Measurements from ENCODE around the gene FBXO7.

Gene FBXO7

GRCh38 chr22:32511274-32511673, 36.7 kb downstream of the FBXO7 start:
- H3K9ac ChIP-seq (ENCODE audit: low read length in 5 of 5): no peak overlapping the region
- peaks cover 0 to 9% (median 0%) of the 10 kb centered on the region in 5 donors for H3K36me3 ChIP-seq (ENCODE audit: control insufficient read depth in 5 of 5, insufficient read depth in 5 of 5, low read length in 5 of 5)
- no peaks in the 10 kb centered on the region for H3K9me3 ChIP-seq (ENCODE audit: control insufficient read depth in 5 of 5, low read length in 5 of 5)
- H3K27me3 ChIP-seq (ENCODE audit: control insufficient read depth in 5 of 5, insufficient read depth in 4 of 5, low read length in 5 of 5): no peaks in the 10 kb centered on the region
- H3K4me1 ChIP-seq (ENCODE audit: control insufficient read depth in 5 of 5, insufficient read depth in 5 of 5, low read length in 5 of 5): peaks cover 0 to 8% (median 6%) of the 10 kb centered on the region in 5 donors
- H3K4me3 ChIP-seq (ENCODE audit: low read depth in 1 of 5, low read length in 5 of 5): no peak overlapping the region
- H3K27ac ChIP-seq (ENCODE audit: low read depth, low read length): no peak overlapping the region

- Histone ChIP-seq H3K4me3 (ENCODE audit: low read depth in 1 of 5, low read length in 5 of 5) (no peak overlapping the region), H3K27me3 (ENCODE audit: control insufficient read depth in 5 of 5, insufficient read depth in 4 of 5, low read length in 5 of 5) (no peaks in the 10 kb centered on the region), H3K9ac (ENCODE audit: low read length in 5 of 5) (no peak overlapping the region)
These were observed 37.2 kb downstream of the FBXO7 start for GRCh38 chr22:32511776-32512175.

GRCh38 chr22:32512267-32512982, 37.8 kb downstream of the FBXO7 start:
- Histone ChIP-seq H3K36me3 (ENCODE audit: control insufficient read depth in 5 of 5, insufficient read depth in 5 of 5, low read length in 5 of 5) (peaks cover 0 to 12% (median 0%) of the 10 kb centered on the region in 5 donors), H3K4me1 (ENCODE audit: control insufficient read depth in 5 of 5, insufficient read depth in 5 of 5, low read length in 5 of 5) (peaks cover 0 to 8% (median 6%) of the 10 kb centered on the region in 5 donors), H3K4me3 (ENCODE audit: low read depth in 1 of 5, low read length in 5 of 5) (no peak overlapping the region), H3K27me3 (ENCODE audit: control insufficient read depth in 5 of 5, insufficient read depth in 4 of 5, low read length in 5 of 5) (no peaks in the 10 kb centered on the region), H3K9ac (ENCODE audit: low read length in 5 of 5) (no peak overlapping the region), H3K27ac (ENCODE audit: low read depth, low read length) (no peak overlapping the region), H3K9me3 (ENCODE audit: control insufficient read depth in 5 of 5, low read length in 5 of 5) (no peaks in the 10 kb centered on the region)

More at GRCh38 chr22:32511776-32512175, 37.2 kb downstream of the FBXO7 start:
- Histone ChIP-seq H3K27ac (ENCODE audit: low read depth, low read length) (no peak overlapping the region), H3K9me3 (ENCODE audit: control insufficient read depth in 5 of 5, low read length in 5 of 5) (no peaks in the 10 kb centered on the region), H3K36me3 (ENCODE audit: control insufficient read depth in 5 of 5, insufficient read depth in 5 of 5, low read length in 5 of 5) (peaks cover 0 to 9% (median 0%) of the 10 kb centered on the region in 5 donors), H3K4me1 (ENCODE audit: control insufficient read depth in 5 of 5, insufficient read depth in 5 of 5, low read length in 5 of 5) (peaks cover 0 to 8% (median 6%) of the 10 kb centered on the region in 5 donors)

- no peak overlapping the region for H3K4me3 ChIP-seq (ENCODE audit: low read depth in 1 of 5, low read length in 5 of 5)
- no peaks in the 10 kb centered on the region for H3K27me3 ChIP-seq (ENCODE audit: control insufficient read depth in 5 of 5, insufficient read depth in 4 of 5, low read length in 5 of 5)
- H3K9ac ChIP-seq (ENCODE audit: low read length in 5 of 5): no peak overlapping the region
- peaks cover 0 to 13% (median 0%) of the 10 kb centered on the region in 5 donors for H3K36me3 ChIP-seq (ENCODE audit: control insufficient read depth in 5 of 5, insufficient read depth in 5 of 5, low read length in 5 of 5)
- peaks cover 0 to 8% (median 6%) of the 10 kb centered on the region in 5 donors for H3K4me1 ChIP-seq (ENCODE audit: control insufficient read depth in 5 of 5, insufficient read depth in 5 of 5, low read length in 5 of 5)
- H3K9me3 ChIP-seq (ENCODE audit: control insufficient read depth in 5 of 5, low read length in 5 of 5): peaks cover 0 to 4% (median 0%) of the 10 kb centered on the region in 5 donors
- H3K27ac ChIP-seq (ENCODE audit: low read depth, low read length): no peak overlapping the region
These were observed 40.5 kb downstream of the FBXO7 start for GRCh38 chr22:32515084-32515483.

- Histone ChIP-seq H3K9me3 (ENCODE audit: control insufficient read depth in 5 of 5, low read length in 5 of 5) (peaks cover 0 to 4% (median 0%) of the 10 kb centered on the region in 5 donors), H3K9ac (ENCODE audit: low read length in 5 of 5) (no peak overlapping the region), H3K27ac (ENCODE audit: low read depth, low read length) (no peak overlapping the region), H3K36me3 (ENCODE audit: control insufficient read depth in 5 of 5, insufficient read depth in 5 of 5, low read length in 5 of 5) (peaks cover 0 to 6% (median 0%) of the 10 kb centered on the region in 5 donors), H3K4me1 (ENCODE audit: control insufficient read depth in 5 of 5, insufficient read depth in 5 of 5, low read length in 5 of 5) (no peaks in the 10 kb centered on the region), H3K4me3 (ENCODE audit: low read depth in 1 of 5, low read length in 5 of 5) (no peak overlapping the region), H3K27me3 (ENCODE audit: control insufficient read depth in 5 of 5, insufficient read depth in 4 of 5, low read length in 5 of 5) (no peaks in the 10 kb centered on the region)
These were observed 42.9 kb downstream of the FBXO7 start for GRCh38 chr22:32517488-32517887.

GRCh38 chr22:32517921-32518320, 43.3 kb downstream of the FBXO7 start:
- Histone ChIP-seq H3K36me3 (ENCODE audit: control insufficient read depth in 5 of 5, insufficient read depth in 5 of 5, low read length in 5 of 5) (peaks cover 0 to 6% (median 0%) of the 10 kb centered on the region in 5 donors), H3K9ac (ENCODE audit: low read length in 5 of 5) (no peak overlapping the region), H3K9me3 (ENCODE audit: control insufficient read depth in 5 of 5, low read length in 5 of 5) (peaks cover 0 to 4% (median 0%) of the 10 kb centered on the region in 5 donors), H3K4me1 (ENCODE audit: control insufficient read depth in 5 of 5, insufficient read depth in 5 of 5, low read length in 5 of 5) (no peaks in the 10 kb centered on the region), H3K4me3 (ENCODE audit: low read depth in 1 of 5, low read length in 5 of 5) (no peak overlapping the region), H3K27ac (ENCODE audit: low read depth, low read length) (no peak overlapping the region), H3K27me3 (ENCODE audit: control insufficient read depth in 5 of 5, insufficient read depth in 4 of 5, low read length in 5 of 5) (no peaks in the 10 kb centered on the region)

- Histone ChIP-seq H3K4me3 (ENCODE audit: low read depth in 1 of 5, low read length in 5 of 5) (no peak overlapping the region), H3K4me1 (ENCODE audit: control insufficient read depth in 5 of 5, insufficient read depth in 5 of 5, low read length in 5 of 5) (no peaks in the 10 kb centered on the region), H3K9ac (ENCODE audit: low read length in 5 of 5) (no peak overlapping the region), H3K36me3 (ENCODE audit: control insufficient read depth in 5 of 5, insufficient read depth in 5 of 5, low read length in 5 of 5) (peaks cover 0 to 6% (median 0%) of the 10 kb centered on the region in 5 donors), H3K9me3 (ENCODE audit: control insufficient read depth in 5 of 5, low read length in 5 of 5) (peaks cover 0 to 4% (median 0%) of the 10 kb centered on the region in 5 donors), H3K27me3 (ENCODE audit: control insufficient read depth in 5 of 5, insufficient read depth in 4 of 5, low read length in 5 of 5) (no peaks in the 10 kb centered on the region), H3K27ac (ENCODE audit: low read depth, low read length) (no peak overlapping the region)
These were observed 43.8 kb downstream of the FBXO7 start for GRCh38 chr22:32518381-32518780.

- H3K27ac ChIP-seq (ENCODE audit: low read depth, low read length): no peak overlapping the region
- no peaks in the 10 kb centered on the region for H3K27me3 ChIP-seq (ENCODE audit: control insufficient read depth in 5 of 5, insufficient read depth in 4 of 5, low read length in 5 of 5)
- H3K4me3 ChIP-seq (ENCODE audit: low read depth in 1 of 5, low read length in 5 of 5): no peak overlapping the region
- no peaks in the 10 kb centered on the region for H3K4me1 ChIP-seq (ENCODE audit: control insufficient read depth in 5 of 5, insufficient read depth in 5 of 5, low read length in 5 of 5)
- H3K36me3 ChIP-seq (ENCODE audit: control insufficient read depth in 5 of 5, insufficient read depth in 5 of 5, low read length in 5 of 5): peaks cover 0 to 6% (median 0%) of the 10 kb centered on the region in 5 donors
- H3K9ac ChIP-seq (ENCODE audit: low read length in 5 of 5): no peak overlapping the region
- peaks cover 0 to 4% (median 0%) of the 10 kb centered on the region in 5 donors for H3K9me3 ChIP-seq (ENCODE audit: control insufficient read depth in 5 of 5, low read length in 5 of 5)
These were observed 44.2 kb downstream of the FBXO7 start for GRCh38 chr22:32518848-32519247.

GRCh38 chr22:32520612-32521011, 46.0 kb downstream of the FBXO7 start:
- no peak overlapping the region for H3K4me3 ChIP-seq (ENCODE audit: low read depth in 1 of 5, low read length in 5 of 5)
- no peak overlapping the region for H3K27ac ChIP-seq (ENCODE audit: low read depth, low read length)
- peaks cover 0 to 6% (median 0%) of the 10 kb centered on the region in 5 donors for H3K36me3 ChIP-seq (ENCODE audit: control insufficient read depth in 5 of 5, insufficient read depth in 5 of 5, low read length in 5 of 5)
- no peaks in the 10 kb centered on the region for H3K27me3 ChIP-seq (ENCODE audit: control insufficient read depth in 5 of 5, insufficient read depth in 4 of 5, low read length in 5 of 5)
- no peak overlapping the region for H3K9ac ChIP-seq (ENCODE audit: low read length in 5 of 5)
- H3K9me3 ChIP-seq (ENCODE audit: control insufficient read depth in 5 of 5, low read length in 5 of 5): peaks cover 0 to 4% (median 0%) of the 10 kb centered on the region in 5 donors
- no peaks in the 10 kb centered on the region for H3K4me1 ChIP-seq (ENCODE audit: control insufficient read depth in 5 of 5, insufficient read depth in 5 of 5, low read length in 5 of 5)

GRCh38 chr22:32522237-32522636, 47.6 kb downstream of the FBXO7 start:
- Histone ChIP-seq H3K36me3 (ENCODE audit: control insufficient read depth in 5 of 5, insufficient read depth in 5 of 5, low read length in 5 of 5) (peaks cover 0 to 5% (median 0%) of the 10 kb centered on the region in 5 donors), H3K9me3 (ENCODE audit: control insufficient read depth in 5 of 5, low read length in 5 of 5) (peaks cover 0 to 4% (median 0%) of the 10 kb centered on the region in 5 donors), H3K9ac (ENCODE audit: low read length in 5 of 5) (no peak overlapping the region), H3K4me3 (ENCODE audit: low read depth in 1 of 5, low read length in 5 of 5) (no peak overlapping the region), H3K27me3 (ENCODE audit: control insufficient read depth in 5 of 5, insufficient read depth in 4 of 5, low read length in 5 of 5) (no peaks in the 10 kb centered on the region), H3K27ac (ENCODE audit: low read depth, low read length) (no peak overlapping the region), H3K4me1 (ENCODE audit: control insufficient read depth in 5 of 5, insufficient read depth in 5 of 5, low read length in 5 of 5) (no peaks in the 10 kb centered on the region)
